ENCODE results near the gene PTGER1. TPM values are rescaled to one million over a fixed set of nuclear protein-coding genes. Genes with fewer than 3 reads are reported as not detected.

The PTGER1 gene
- total and polyA plus RNA-seq, 9 of the 15 experiments (the other 6 are each of a cell fraction or from before 2014, with no cell fraction given), result 0.06 to 0.36 (median 0.31) TPM; not detected in 5

DNA sequence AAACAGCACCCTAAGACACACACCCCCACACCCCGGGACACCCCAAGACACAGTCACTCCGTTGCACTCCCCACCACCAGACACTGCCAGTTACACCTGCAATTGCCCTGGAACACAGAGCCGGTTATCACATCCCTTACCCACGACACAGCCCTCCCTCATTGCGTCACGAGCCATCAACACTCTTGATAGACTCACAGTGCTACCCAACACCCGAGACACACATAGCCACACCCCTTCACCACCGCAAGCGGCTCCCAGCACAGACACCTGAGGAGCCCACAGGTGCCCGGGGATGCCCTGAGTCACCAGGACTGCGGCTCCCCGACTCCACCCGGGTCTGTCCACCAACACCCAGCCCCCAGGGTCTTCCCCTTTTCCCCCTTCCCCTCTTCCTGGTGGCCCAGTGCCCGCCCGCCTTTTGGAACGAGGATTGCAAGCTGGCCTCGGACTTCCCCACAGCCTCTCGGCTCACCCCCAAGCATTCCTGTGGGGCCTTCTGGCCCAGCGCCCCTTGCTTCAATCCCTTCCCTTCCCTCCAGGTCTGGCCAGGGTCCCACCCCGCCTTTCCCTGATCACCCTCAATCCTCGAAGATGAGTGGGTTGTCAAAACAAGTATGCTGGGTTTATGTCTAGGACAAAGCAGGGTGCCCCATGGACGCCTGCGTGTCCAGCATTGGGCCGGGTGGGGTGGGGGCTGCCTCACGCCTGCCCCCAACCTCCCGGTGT, 1.7 kb upstream of the PTGER1 start (continued):
- TF ChIP-seq ZNF551 (CRISPR knock-in tag; IDR thresholded peaks at IDR 0.05) (no peak), GABPB2 (CRISPR knock-in tag; conservative IDR thresholded peaks at IDR 0.05) (no peak), CBFA2T3 (IDR thresholded peaks at IDR 0.05) (no peak), SMARCC2 (IDR thresholded peaks at IDR 0.05; ENCODE audit: low read depth) (no peak), MTA2 (IDR thresholded peaks at IDR 0.05; ENCODE audit: low read depth) (no peak; the same call in 1 of the 2 replicates), PML (IDR thresholded peaks at IDR 0.05; ENCODE audit: low read length) (no peak), ZBTB7A (IDR thresholded peaks at IDR 0.05; ENCODE audit: borderline replicate concordance, control insufficient read depth, low read depth, low read length) (no peak; the same call in 1 of the 2 replicates), CBX3 (IDR thresholded peaks at IDR 0.05; ENCODE audit: borderline replicate concordance in 1 of 2, low read length in 2 of 2) (no peak), SREBF1 (IDR thresholded peaks at IDR 0.05; ENCODE audit: borderline replicate concordance, low read depth, low read length) (no peak), HDGF (IDR thresholded peaks at IDR 0.05) (no peak), CEBPG (CRISPR knock-in tag; IDR thresholded peaks at IDR 0.05) (peak; percentile 85), CEBPG (tag; conservative IDR thresholded peaks at IDR 0.05 in 1 of 2, IDR thresholded peaks at IDR 0.05 in 1 of 2) (peak; percentile 62 to 85), SAFB (IDR thresholded peaks at IDR 0.05; ENCODE audit: borderline replicate concordance, low read depth, low read length) (no peak), MCM3 (IDR thresholded peaks at IDR 0.05) (no peak), TEAD1 (CRISPR knock-in tag; IDR thresholded peaks at IDR 0.05) (no peak), HMGN3 (IDR thresholded peaks at IDR 0.05; ENCODE audit: borderline replicate concordance, extremely low read depth, insufficient read length, low read depth, low read length) (peak; percentile 45), CREBBP (IDR thresholded peaks at IDR 0.05; ENCODE audit: low read depth, low read length) (no peak), CREM (IDR thresholded peaks at IDR 0.05; ENCODE audit: low read depth) (peak; percentile 82), NCOR1 (IDR thresholded peaks at IDR 0.05) (no peak)
- TF ChIP-seq, protein P1, sequence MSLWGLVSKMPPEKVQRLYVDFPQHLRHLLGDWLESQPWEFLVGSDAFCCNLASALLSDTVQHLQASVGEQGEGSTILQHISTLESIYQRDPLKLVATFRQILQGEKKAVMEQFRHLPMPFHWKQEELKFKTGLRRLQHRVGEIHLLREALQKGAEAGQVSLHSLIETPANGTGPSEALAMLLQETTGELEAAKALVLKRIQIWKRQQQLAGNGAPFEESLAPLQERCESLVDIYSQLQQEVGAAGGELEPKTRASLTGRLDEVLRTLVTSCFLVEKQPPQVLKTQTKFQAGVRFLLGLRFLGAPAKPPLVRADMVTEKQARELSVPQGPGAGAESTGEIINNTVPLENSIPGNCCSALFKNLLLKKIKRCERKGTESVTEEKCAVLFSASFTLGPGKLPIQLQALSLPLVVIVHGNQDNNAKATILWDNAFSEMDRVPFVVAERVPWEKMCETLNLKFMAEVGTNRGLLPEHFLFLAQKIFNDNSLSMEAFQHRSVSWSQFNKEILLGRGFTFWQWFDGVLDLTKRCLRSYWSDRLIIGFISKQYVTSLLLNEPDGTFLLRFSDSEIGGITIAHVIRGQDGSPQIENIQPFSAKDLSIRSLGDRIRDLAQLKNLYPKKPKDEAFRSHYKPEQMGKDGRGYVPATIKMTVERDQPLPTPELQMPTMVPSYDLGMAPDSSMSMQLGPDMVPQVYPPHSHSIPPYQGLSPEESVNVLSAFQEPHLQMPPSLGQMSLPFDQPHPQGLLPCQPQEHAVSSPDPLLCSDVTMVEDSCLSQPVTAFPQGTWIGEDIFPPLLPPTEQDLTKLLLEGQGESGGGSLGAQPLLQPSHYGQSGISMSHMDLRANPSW (CRISPR knock-in tag; IDR thresholded peaks at IDR 0.05), result no peak
